GM19438 (cell line): ENCODE results near the gene IGF2BP2.
"Not testable (repeated sequence)": the region's sequence is repeated elsewhere in the genome, so short reads cannot be mapped to it uniquely, and the experiment has no call there.

Experiments
- ATAC-seq: cut with Tn5 transposase; IDR thresholded peaks from one replicate; pipeline ENCODE4 v1.9.1; 2021; ENCODE audit warnings: low read depth; ENCODE audit not compliant: unreplicated experiment

Gene IGF2BP2

DNA sequence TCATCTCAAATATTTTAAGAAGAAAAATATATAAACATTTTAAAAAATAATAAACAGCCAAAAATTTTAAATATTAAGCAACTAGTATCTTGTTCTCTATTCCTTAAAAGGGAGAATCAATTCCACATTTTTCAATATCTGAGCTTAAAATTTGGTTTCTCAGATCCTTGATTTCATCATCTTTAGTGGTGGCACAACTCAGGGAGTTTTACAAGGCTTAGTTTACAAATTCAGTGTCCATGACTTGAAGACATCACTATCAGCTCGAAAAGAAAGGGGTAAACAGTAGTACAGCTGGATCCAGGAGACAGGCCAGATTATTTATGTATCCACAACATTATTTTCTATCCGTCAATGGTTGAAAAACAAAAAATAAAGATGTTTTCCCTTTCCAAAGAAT is 11.6 kb downstream of the IGF2BP2 start:
- ATAC-seq: no peak

DNA sequence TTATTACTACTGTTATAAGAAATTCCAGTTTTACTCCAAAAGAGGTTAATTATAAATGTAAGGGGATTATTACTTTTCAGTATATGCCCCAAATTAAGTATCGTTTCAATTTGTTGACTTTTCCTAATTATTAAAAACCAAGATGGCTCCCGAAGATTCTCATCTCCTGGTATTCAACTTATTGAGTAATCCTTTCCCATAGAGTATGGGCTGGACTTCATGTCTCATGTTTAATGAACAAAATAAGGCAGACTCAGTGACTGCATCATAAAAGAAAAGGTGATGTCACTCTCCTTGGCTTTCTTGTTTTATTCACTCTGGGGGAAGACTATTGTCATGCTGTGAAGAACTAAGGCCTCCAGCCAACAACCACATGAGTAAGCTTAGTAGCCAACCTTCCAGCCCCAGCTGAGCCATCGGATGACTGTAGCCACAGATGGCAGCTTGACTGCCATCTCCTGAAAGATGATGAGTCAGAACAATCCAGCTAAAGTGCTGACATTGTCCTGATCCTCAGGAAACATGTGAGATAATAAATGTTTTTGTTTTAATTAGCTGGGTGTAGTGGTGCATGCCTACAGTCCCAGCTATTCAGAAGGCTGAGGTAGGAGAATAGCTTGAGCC is 17.3 kb downstream of the IGF2BP2 start:
- no peak for ATAC-seq

DNA sequence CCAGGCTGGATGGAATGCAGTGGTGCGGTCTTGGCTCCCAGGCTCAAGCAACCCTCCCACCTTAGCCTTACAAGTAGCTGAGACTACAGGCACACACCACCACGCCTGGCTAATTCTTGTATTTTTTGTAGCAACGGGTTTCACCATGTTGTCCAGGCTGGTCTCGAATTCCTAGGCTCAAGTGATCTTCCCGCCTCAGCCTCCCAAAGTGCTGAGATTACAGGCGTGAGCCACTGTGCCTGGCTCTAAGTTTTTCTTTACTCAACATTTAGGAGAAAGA is 26.1 kb downstream of the IGF2BP2 start:
- not testable (repeated sequence) for ATAC-seq

DNA sequence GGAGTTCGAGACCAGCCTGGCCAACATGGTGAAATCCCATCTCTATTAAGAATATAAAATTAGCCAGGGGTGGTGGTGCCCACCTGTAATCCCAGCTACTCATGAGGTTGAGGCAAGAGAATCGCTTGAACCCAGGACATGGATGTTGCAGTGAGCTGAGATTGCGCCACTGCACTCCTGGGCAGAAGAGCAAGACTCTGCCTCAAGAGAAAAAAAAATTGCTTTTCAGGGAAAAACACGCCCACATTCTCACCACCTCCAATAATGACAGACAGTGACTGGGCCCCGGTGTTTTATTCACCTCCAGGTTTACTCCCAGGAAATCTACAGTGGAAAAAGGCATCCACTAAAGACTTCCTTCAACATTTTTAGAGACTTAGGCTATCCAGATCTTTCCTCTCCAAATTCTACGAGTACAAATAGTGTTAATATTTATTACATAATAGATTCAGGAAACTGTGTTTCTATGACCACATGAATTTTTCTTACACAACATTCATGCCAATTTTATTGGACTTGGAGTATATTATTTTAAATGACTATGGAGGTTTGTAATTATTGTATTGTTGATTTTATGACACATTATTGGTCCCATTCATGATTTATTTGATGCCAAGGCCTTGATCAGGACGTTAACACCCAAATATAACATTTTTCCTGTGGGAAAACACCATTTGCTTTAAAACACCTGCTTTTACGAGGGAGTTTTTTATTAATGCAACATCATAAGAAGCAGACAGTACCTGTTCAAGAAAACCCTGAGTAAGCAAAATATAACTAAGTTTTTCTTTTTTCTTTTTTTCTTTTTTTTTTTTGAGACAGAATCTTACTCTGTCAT is 26.6 kb downstream of the IGF2BP2 start:
- no peak for ATAC-seq

DNA sequence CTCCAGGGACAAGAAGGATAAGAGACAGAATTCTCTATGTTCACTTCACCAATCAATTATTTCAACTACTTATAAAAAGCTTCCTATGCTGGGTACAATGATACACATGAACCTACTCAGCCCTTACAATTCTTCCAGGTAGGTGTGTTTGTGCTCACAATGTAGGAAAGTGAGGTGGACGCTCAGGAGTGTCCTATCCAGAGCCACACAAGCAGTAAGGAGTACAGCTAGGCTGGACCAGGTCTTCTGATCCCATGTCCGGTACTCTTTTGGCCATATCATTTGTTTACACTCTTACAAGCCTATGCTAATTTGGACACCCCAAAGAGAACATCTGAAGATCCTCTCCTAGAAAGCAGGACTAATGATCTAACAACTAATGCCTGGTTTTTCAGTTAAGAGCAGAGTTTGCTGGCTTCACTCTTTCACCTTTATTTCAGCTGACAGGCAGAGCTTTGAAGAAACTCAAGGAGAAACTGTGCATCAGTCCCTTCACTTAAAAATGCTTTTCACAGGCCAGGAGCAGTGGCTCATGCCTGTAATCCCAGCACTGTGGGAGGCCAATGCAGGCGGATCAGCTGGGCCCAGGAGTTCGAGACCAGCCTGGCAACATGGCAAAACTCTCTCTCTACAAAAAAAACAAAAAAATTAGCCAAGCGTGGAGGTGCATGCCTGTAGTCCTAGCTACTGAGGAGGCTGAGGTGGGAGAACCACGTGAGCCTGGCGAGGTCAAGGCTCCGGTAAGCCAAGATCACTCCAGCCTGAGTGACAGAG is 27.5 kb downstream of the IGF2BP2 start:
- no peak for ATAC-seq

DNA sequence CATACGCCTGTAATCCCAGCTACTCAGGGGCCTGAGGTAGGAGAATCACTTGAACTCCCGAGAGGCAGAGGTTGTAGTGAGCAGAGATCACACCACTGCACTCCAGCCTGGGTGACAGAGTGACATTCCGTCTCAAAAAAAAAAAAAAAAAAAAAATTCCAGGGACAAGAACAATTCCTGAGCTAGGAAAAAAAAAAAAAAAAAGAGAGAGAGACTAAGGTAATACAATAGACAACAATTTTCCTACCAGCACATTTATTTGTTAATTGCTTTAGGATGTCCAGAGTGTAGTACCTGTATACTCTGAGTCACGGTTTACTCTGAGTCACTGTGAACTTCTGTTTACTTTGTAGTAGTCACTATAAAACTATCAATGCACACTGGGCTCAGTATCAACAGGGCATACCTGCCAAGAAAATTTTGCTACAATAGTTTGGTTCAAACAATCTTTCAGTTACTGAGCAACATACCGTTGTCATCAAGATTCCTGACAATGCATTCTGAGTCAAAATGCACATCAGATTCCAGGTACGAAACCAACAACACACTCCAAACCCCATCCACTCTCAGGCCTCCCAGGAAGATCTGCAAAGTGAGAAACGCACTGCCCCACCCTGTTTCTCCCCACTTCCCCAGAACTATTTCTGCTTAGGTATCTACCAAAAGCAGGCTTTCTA is 28.3 kb downstream of the IGF2BP2 start:
- no peak for ATAC-seq

DNA sequence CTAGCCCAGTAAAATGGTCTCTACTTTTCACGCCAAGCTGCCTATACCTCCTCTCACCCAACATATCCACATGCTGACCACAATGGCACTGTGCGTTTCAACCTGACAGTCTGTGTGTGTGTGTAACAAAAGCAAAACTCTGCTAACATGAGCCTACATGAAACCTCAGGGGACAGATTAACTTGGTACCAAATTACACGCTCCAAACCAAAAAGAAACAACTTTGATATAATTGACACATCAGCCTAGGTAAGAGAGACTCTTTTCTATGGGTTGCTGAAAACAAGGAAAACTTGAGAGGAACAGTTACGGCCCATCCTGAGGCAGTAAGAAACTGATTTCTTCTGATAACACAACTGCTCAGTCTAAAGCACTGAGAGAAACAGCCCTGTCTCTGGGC is 31.5 kb downstream of the IGF2BP2 start:
- ATAC-seq: no peak

DNA sequence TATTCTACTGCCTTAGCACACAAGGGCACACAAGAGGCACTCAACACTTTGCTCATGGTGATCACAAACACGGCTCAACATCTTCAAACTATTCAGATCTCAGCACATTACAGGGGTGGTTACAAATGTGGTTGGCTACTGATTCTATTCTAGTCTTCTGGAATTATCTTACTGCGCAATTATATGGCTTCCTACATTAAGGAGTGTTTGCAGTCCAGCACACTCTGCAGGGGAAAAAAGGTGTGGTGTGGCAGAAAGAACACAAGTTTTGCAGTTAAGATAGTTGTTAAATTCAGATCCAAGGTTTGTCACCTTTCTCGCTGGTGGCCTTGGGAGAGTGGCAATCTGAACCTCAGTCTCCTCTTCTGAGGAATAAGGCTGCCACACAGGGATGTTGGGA is 31.9 kb downstream of the IGF2BP2 start:
- no peak for ATAC-seq

DNA sequence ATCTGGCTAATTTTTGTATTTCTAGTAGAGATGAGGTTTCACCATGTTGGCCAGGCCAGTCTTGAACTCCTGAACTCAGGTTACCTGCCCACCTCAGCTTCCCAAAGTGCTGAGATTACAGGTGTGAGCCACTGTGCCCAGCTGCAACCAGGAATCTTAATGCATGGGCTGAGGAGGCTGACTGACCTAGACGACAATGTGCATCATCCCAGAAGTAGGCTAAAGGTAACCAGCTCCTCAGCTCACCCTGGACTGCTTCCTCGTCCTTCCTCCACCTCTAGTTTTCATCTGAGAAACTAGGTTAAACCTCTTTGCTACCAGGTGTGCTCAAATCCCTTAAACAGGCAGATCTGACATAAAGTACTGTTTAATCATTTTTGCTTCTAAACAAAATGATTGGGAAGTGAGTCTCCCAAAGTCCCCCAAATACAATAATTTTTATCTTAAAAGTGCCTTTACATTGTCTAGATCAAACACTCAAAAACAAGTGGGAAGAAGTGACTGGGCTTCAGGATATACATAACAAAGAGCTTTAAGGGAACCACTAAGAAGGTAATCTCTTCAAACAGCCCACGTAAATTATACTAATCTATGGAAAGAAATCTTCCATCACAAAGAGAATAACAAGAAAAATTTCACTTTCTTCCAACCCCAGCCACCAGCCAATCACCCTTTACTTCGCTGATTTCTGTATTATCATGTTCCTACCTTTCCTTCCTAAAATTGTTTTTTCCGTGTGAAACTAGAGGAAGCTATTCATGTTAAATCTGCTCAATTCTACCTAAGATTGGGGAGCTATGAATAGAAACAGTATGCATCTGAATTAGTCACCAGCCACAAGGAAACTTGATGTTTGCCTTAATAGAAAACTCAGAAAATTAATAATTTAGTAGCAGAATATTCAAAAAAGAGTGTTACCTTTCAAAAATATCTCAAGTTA is 34.7 kb downstream of the IGF2BP2 start:
- ATAC-seq: no peak

DNA sequence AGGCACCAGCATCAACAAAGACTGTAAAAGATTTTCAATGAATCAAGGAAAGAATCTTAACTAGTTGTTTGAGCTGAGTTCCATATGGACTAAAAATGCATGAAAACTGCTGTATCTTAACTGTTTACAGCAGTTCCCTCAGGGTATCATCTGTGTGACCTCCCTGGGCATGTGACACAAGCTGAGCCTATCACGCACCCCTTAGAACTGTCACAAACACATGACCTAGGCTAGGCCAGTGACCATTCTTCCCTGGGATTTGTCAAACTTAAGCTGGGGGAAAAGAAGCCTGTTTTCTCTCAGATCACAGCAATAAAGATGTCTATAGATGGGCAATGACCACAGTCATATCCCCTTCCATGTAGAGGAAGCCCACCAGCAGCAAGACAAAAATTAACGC is 35.7 kb downstream of the IGF2BP2 start:
- ATAC-seq: no peak

DNA sequence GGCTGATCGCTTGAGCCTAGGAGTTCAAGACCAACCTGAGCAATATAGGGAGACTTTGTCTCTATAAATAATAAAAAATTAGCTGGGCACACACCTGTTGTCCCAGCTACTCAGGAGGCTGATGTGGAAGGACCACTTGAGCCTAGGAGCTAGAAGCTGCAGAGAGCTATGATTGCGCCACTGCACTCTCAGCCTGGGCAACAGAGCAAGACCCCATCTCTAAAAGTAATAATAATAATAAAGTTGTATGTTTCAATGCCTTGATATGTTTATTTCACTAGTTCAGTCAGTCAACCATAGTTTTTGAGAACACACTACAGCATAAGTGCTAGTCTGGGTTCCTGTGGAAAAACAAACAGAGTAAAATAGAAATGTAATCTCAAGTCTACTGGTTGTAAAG is 36.5 kb downstream of the IGF2BP2 start:
- ATAC-seq: no peak

DNA sequence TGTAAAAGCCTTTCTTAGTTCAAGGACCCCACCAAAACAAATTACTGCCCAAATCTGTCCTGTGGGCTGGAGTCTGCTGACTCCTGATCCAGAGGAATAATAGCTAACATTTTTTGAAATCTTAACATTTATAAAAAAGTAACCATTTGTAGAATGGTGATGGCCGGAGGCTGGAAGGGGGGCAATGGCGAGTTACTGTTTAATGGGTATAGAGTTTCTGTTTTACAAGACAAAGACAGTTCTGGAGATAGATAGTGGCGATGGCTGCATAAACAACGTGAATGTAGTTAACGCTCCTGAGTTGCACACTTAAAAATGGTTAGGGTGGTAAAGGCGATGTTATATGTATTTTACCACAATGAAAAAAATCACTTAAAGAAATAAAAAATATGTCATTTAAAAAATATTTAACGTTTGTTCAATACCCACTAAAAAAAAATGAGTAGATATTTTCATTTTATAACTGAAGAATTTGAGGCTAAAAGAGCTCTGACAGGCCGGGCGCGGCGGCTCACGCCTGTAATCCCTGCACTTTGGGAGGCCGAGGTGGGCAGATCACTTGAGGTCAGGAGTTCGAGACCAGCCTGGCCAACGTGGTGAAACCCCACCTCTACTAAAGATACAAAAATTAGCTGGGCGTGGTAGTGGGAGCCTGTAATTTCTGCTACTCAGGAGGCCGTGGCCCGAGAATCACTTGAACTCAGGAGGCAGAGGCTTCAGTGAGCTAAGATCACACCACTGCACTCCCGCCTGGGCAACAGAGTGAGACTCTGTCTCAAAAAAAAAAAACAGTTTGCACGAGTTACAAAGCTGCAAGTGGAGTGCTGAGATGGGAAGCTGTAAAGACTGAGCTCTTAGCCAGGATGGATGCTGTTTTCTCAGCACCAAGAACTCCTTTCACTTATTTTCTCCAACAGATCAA is 37.6 kb downstream of the IGF2BP2 start:
- no peak for ATAC-seq

DNA sequence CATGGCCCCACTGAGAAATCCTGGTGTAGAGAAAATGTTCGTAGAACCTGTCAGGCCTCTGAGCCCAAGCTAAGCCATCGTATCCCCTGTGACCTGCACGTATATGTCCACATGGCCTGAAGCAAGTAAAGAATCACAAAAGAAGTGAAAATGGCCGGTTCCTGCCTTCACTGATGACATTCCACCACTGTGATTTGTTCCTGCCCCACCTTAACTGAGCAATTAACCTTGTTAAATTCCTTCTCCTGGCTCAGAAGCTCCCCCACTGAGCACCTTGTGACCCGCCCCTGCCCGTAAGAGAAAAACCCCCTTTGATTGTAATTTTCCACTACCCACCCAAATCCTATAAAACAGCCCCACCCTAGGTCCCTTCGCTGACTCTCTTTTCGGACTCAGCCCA is 38.6 kb downstream of the IGF2BP2 start:
- not testable (repeated sequence) for ATAC-seq

DNA sequence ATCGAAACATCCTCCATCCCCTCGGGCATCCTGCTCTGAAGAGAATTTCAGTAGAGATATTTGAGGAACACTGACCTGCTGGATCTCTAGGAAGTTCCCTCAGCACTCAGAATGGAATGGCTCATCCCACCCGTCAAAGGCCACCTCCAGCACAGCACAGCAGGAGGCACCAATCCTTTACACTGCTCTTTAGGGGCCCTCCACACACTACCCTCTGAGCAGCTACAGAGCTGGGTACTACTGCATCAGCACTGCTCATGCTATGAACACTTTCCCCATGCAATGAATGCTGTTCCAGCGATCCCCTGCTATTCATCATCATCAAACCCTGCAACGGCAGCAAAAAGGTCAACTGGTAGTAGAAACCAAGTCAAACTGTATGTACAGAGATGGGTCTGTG is 40.5 kb downstream of the IGF2BP2 start:
- no peak for ATAC-seq

DNA sequence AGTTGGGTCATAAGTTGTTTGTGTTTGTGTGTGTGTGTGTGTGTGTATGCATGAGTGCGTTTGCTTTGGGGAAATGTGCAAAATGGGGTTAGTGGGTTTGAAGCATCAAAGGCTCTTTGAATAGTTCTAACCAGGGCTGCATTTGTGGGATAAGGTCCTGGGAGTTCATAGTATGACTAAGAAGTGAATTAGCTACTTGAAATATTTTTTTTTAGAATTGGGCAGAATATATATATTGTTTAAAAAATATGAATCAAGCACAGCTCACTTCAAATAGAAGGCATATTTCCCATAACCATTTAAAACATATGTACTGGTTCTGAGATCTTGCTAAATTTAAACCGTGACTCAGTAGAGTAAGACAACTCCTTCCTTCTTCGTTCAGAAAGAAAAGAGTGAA is 43.1 kb downstream of the IGF2BP2 start:
- no peak for ATAC-seq

DNA sequence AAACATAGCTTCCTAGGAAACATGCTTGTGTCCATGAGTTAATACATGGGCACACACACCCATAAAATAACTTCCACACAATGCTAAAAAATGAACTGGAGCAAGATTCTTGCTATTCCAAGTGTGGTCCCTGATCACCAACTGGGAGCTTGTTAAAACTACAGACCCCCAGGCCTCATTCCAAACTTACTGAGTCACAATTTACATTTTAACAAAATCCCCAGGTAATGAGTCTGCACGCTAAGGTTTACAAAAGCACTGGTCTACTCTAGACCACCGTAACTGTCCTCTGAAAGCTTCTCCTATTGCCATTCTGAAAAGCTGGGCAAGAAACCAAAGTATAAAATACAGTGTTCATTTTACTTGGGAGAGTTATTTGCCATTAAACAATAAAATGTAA is 45.4 kb downstream of the IGF2BP2 start:
- ATAC-seq: no peak

DNA sequence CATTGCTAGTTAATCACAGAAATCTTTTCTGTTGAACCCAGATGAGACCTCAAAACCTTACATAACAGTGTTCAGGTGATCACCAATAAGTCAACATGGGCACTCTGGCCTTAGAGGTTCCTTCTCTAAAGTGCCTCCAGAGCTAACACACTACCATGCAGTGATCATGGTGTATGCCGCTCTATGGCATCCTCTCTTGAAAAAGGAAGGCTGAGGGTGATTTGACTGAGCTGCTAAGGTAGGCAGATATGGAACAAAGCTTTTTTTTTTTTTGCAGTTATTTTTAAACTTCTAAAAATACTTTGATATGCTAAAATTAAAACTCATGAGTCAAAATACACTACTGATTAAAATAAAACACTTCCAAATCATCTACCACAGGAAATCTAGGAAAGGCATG is 46.0 kb downstream of the IGF2BP2 start:
- ATAC-seq: no peak

DNA sequence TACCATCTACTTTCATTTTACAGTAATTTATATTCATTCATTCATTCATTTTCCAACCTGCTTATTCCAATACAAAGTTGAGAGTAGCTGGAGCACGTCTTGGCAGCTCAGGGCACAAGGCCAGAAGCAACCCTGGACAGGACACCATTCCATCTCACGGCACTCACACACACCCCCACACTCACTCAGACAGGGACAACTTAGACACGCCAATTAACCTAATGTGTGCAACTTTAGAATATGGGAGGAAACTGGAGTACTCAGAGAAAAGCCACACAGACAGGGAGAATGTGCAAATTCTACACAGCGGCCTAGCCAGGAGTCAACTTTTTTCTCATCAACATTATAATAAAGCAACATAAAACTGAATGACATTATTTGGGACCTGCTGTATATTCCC is 46.7 kb downstream of the IGF2BP2 start:
- no peak for ATAC-seq

DNA sequence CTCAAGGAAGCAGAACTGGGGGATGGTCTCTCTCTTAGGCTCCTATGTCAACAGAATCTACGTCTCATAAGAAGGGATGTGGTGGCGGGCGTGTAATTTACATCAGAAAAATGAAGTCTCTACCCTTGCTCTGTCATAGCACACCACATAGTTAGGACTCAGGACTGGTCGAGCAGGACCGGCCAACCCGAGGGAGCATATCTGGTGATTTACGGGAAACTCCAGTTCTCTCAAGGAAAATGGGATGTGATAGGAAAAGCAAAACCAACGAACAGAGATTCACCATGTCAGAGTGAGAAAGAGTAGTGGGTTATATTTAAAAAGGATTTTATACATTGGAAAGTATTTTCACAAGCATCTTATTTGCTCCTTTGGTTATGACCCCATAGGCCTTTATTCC is 54.7 kb downstream of the IGF2BP2 start:
- ATAC-seq: no peak
